ENCODE data around the gene HES3.

Gene HES3

DNA sequence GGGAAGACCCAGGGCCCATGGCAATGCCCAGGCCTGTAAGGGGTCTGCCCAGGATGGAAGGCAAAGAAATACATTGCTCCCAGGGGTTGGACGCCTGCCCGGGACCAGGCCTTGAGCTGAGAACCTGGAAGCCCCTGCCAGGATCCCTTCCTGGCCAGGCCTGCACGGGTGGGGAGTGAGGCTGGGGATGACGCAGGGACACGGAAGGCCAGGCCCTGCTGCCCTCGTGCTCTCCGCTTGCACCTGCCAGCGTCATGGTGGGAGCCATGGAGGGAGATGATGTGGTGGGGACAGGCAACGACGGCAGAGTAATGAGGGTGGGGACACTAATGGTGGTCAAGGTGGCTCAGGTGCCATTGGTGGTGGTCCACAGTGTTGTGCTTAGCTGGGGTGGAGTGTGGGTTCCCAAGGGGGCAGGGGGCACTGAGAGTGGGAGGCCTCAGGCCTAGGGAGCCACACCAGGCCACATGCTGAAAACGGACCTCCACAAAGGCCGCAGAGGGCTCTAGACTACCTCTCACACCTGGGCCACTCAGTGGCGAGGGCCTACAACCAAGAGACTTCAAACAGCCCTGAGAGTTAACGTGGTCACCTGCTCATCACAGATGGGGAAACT lies 4.3 kb downstream of the HES3 start:
- H3K9me2 ChIP-seq (replicated peaks; ENCODE audit: insufficient read depth, low read length) = no peaks in the 10 kb centered on the region
- H3K4me3 ChIP-seq (ENCODE audit: low read length) = no peak overlapping the region
- TF ChIP-seq, protein P1, sequence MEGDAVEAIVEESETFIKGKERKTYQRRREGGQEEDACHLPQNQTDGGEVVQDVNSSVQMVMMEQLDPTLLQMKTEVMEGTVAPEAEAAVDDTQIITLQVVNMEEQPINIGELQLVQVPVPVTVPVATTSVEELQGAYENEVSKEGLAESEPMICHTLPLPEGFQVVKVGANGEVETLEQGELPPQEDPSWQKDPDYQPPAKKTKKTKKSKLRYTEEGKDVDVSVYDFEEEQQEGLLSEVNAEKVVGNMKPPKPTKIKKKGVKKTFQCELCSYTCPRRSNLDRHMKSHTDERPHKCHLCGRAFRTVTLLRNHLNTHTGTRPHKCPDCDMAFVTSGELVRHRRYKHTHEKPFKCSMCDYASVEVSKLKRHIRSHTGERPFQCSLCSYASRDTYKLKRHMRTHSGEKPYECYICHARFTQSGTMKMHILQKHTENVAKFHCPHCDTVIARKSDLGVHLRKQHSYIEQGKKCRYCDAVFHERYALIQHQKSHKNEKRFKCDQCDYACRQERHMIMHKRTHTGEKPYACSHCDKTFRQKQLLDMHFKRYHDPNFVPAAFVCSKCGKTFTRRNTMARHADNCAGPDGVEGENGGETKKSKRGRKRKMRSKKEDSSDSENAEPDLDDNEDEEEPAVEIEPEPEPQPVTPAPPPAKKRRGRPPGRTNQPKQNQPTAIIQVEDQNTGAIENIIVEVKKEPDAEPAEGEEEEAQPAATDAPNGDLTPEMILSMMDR (IDR thresholded peaks at IDR 0.05; ENCODE audit: low read length) = no peak
- TF ChIP-seq EZH2 (optimal IDR thresholded peaks at IDR 0.05; ENCODE audit: low read depth, low read length) (no peak), EZH2phosphoT487 (IDR thresholded peaks at IDR 0.05; ENCODE audit: low read length) (no peak)
- no peaks in the 10 kb centered on the region for H3K79me2 ChIP-seq (ENCODE audit: low read length)
- no peaks in the 10 kb centered on the region for H3K36me3 ChIP-seq (replicated peaks; ENCODE audit: insufficient read depth, low read length)
- no peak for DNase-seq
- no peak overlapping the region for H3K4me2 ChIP-seq (ENCODE audit: low read depth, low read length)
- no peak overlapping the region for H3K27ac ChIP-seq (ENCODE audit: low read length)
- H3K9me3 ChIP-seq (replicated peaks; ENCODE audit: insufficient read depth, low read length) = no peaks in the 10 kb centered on the region
- no peak overlapping the region for H2AFZ ChIP-seq (ENCODE audit: low read length)
- no peaks in the 10 kb centered on the region for H4K20me1 ChIP-seq (ENCODE audit: insufficient read depth, low read length)
- no peak overlapping the region for H3K9ac ChIP-seq (ENCODE audit: low read length)
- H3F3A ChIP-seq (ENCODE audit: insufficient read depth, low read length) = no peaks in the 10 kb centered on the region
- H3K4me1 ChIP-seq (ENCODE audit: low read length) = no peaks in the 10 kb centered on the region; the same call in 1 of the 2 replicates
- H3K27me3 ChIP-seq (replicated peaks; ENCODE audit: insufficient read depth, low read length) = peaks cover 83% of the 10 kb centered on the region

DNA sequence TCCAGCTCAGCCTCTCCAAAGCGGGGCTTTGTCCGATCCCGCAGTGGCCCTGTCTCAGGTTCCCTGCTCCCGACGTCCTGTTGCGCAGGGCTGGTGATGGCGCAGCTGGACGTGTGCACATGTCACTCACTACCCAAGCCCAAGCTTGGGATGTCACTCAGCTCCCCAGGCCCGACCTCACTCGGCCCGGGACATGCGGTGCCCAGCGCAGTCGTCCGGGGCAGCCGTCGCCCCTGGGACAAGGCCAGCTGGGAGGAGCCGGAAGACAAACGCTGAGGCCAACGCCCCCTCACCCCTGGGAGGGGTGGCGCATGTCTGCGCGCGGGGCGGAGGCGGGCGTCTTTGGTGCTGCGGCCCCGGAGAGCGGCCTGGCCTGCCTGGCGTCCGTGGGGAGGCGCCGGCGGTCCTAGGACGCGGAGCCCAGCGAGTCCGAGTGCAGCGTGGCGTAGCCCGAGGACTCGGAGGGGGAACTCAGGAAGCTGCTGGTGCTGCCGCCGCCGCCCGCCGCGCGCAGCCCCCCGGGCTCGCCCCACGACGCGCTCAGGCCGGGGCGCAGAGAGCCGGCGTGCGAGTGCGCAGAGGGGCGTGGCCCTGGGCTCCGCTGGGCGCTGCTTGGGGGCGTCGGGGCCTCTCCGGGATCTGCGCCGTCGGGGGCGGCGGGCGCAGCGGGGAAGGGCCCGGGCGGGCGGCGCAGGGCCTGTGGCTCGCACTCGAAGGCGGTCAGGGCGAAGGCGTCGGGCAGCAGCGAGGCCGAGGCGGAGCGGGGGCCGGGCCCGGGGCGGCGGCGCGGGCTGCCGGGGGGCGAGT lies 5.2 kb downstream of the HES3 start:
- peaks cover 83% of the 10 kb centered on the region for H3K27me3 ChIP-seq (replicated peaks; ENCODE audit: insufficient read depth, low read length)
- no peaks in the 10 kb centered on the region for H3K36me3 ChIP-seq (replicated peaks; ENCODE audit: insufficient read depth, low read length)
- no peak overlapping the region for H3K4me2 ChIP-seq (ENCODE audit: low read depth, low read length)
- DNase-seq = no peak
- no peaks in the 10 kb centered on the region for H3K79me2 ChIP-seq (ENCODE audit: low read length)
- no peaks in the 10 kb centered on the region for H3K9me2 ChIP-seq (replicated peaks; ENCODE audit: insufficient read depth, low read length)
- H3K4me3 ChIP-seq (ENCODE audit: low read length) = no peak overlapping the region
- TF ChIP-seq, protein P1 (IDR thresholded peaks at IDR 0.05; ENCODE audit: low read length) = no peak
- TF ChIP-seq EZH2 (optimal IDR thresholded peaks at IDR 0.05; ENCODE audit: low read depth, low read length) (no peak), EZH2phosphoT487 (IDR thresholded peaks at IDR 0.05; ENCODE audit: low read length) (no peak)
- H3K27ac ChIP-seq (ENCODE audit: low read length) = no peak overlapping the region
- H2AFZ ChIP-seq (ENCODE audit: low read length) = no peak overlapping the region
- H3K4me1 ChIP-seq (ENCODE audit: low read length) = no peaks in the 10 kb centered on the region; the same call in 1 of the 2 replicates
- no peaks in the 10 kb centered on the region for H3K9me3 ChIP-seq (replicated peaks; ENCODE audit: insufficient read depth, low read length)
- H3F3A ChIP-seq (ENCODE audit: insufficient read depth, low read length) = no peaks in the 10 kb centered on the region
- no peaks in the 10 kb centered on the region for H4K20me1 ChIP-seq (ENCODE audit: insufficient read depth, low read length)
- H3K9ac ChIP-seq (ENCODE audit: low read length) = no peak overlapping the region

GRCh38 chr1:6249739-6250689 lies 6.0 kb downstream of the HES3 start:
- Histone ChIP-seq H3F3A (ENCODE audit: insufficient read depth, low read length) (no peaks in the 10 kb centered on the region), H3K79me2 (ENCODE audit: low read length) (no peaks in the 10 kb centered on the region), H2AFZ (ENCODE audit: low read length) (no peak overlapping the region), H3K27ac (ENCODE audit: low read length) (no peak overlapping the region), H3K9ac (ENCODE audit: low read length) (no peak overlapping the region), H3K4me2 (ENCODE audit: low read depth, low read length) (no peak overlapping the region), H3K9me3 (replicated peaks; ENCODE audit: insufficient read depth, low read length) (no peaks in the 10 kb centered on the region), H4K20me1 (ENCODE audit: insufficient read depth, low read length) (no peaks in the 10 kb centered on the region), H3K27me3 (replicated peaks; ENCODE audit: insufficient read depth, low read length) (peaks cover 87% of the 10 kb centered on the region), H3K4me3 (ENCODE audit: low read length) (no peak overlapping the region), H3K4me1 (ENCODE audit: low read length) (no peaks in the 10 kb centered on the region; the same call in 1 of the 2 replicates), H3K9me2 (replicated peaks; ENCODE audit: insufficient read depth, low read length) (no peaks in the 10 kb centered on the region), H3K36me3 (replicated peaks; ENCODE audit: insufficient read depth, low read length) (no peaks in the 10 kb centered on the region)
- no peak for DNase-seq
- no peak for TF ChIP-seq EZH2phosphoT487 (IDR thresholded peaks at IDR 0.05; ENCODE audit: low read length)
- TF ChIP-seq EZH2 (optimal IDR thresholded peaks at IDR 0.05; ENCODE audit: low read depth, low read length) = no peak
- TF ChIP-seq, protein P1 (IDR thresholded peaks at IDR 0.05; ENCODE audit: low read length) = no peak
